Measurements from ENCODE around the gene HAVCR2.

DNA sequence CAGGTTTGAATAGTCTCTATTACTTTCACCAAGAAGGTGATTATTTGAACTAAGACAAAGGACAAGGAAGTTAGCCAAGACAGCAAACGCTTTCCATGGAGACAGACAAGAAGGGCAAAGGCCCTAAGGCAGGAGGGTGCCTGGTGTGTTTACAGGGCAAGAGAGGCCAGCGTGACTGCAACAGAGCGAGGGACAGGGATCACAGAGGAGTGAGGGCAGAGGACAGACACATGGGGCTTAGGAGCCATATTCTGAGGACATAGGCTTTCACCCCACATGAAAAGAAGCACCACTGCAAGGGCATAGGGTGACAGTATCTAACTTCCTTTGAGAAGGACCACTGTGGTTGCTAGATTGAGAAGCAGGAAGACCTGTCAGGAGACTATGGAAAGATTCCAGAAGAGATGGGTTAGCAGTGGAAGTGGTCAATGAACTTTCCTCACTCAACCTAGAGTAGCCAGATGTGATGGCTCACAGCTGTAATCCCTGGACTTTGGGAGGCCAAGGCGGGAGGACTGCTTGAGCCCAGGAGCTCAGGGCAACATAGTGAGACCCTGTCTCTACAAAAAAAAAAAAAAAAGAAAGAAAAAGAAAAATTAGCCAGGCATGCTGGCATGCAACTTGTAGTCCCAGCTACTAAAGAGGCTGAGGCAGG is 44.9 kb downstream of the HAVCR2 start:
- TF ChIP-seq CTCF (IDR thresholded peaks at IDR 0.05) (no peak), EZH2 (IDR thresholded peaks at IDR 0.05) (no peak), EZH2phosphoT487 (IDR thresholded peaks at IDR 0.05) (no peak)

All from neural progenitor cell (in vitro differentiated cells).